RPMI7951 (cell line): ENCODE data around the gene FUT2. TPM values are rescaled to one million over a fixed set of nuclear protein-coding genes. Genes with fewer than 3 reads are reported as not detected.

Experiments used
- DNase-seq: peaks from one replicate; pipeline ENCODE4 v3.0.0-alpha.2; 2012; ENCODE audit warnings: low read depth
- total RNA-seq: library from RNA; depleted of rRNA; stranded (reverse); fragments of >200 nt; shearing (Covaris generic); gene quantifications from 2 replicates; pipeline ENCODE4 v1.2.3, GENCODE V29; 2014; rRNA removed

Gene FUT2
- total RNA-seq, 1 experiment from 2014 or later: not detected

GRCh38 chr19:48750351-48750750 is 54.6 kb downstream of the FUT2 start:
- DNase-seq: no peak

GRCh38 chr19:48750771-48751504 is 55.2 kb downstream of the FUT2 start:
- DNase-seq: no peak

GRCh38 chr19:48751845-48752495 is 56.2 kb downstream of the FUT2 start:
- DNase-seq: peak; percentile 30

- peak; percentile 65 for DNase-seq
Observed at GRCh38 chr19:48752496-48753365, 57.0 kb downstream of the FUT2 start, which contains the start of gene FUT1. Gene FUT1, minus strand, starts transcription at chr19:48752641. Its CDS starts 1,360 bp downstream, at chr19:48751281.

GRCh38 chr19:48755084-48755641 is 59.4 kb downstream of the FUT2 start, which contains the start of gene FGF21:
Gene FGF21, plus strand, starts transcription at chr19:48755524. Its CDS starts 713 bp downstream, at chr19:48756237.
- DNase-seq: no peak

Other genes with a start within 250 kb of the FUT2 start
- gene GRWD1, start 250.0 kb upstream of the FUT2 start, total RNA-seq: 28.2 and 38.0 TPM in 2 replicates
- 0.48 and 1.1 TPM in 2 replicates for gene KCNJ14, start 240.4 kb upstream of the FUT2 start, total RNA-seq
- 39.0 and 74.3 TPM in 2 replicates for gene CYTH2, start 226.6 kb upstream of the FUT2 start, total RNA-seq
- gene LMTK3, start 184.1 kb upstream of the FUT2 start, total RNA-seq: not detected in 2 replicates
- gene SULT2B1, start 143.8 kb upstream of the FUT2 start, total RNA-seq: 0.39 TPM in 1 of 2 replicates, not detected in the other
- gene SPACA4, start 89.2 kb upstream of the FUT2 start, total RNA-seq: not detected in 2 replicates
- gene FAM83E, start 80.9 kb upstream of the FUT2 start, total RNA-seq: 1.6 TPM in 1 of 2 replicates, not detected in the other
- gene RPL18, start 76.8 kb upstream of the FUT2 start, total RNA-seq: 2,104 and 2,291 TPM in 2 replicates
- 4.7 and 7.7 TPM in 2 replicates for gene SPHK2, start 76.5 kb upstream of the FUT2 start, total RNA-seq
- 16.6 and 17.2 TPM in 2 replicates for gene DBP, start 58.6 kb upstream of the FUT2 start, total RNA-seq
- gene CA11, start 49.8 kb upstream of the FUT2 start, total RNA-seq: 2.1 and 3.8 TPM in 2 replicates
- 0.39 TPM in 1 of 2 replicates, not detected in the other for gene NTN5, start 23.0 kb upstream of the FUT2 start, total RNA-seq
- 0.24 and 0.39 TPM in 2 replicates for gene MAMSTR, start 23.8 kb downstream of the FUT2 start, total RNA-seq
- 1.9 and 2.3 TPM in 2 replicates for gene RASIP1, start 44.6 kb downstream of the FUT2 start, total RNA-seq
- gene IZUMO1, start 50.9 kb downstream of the FUT2 start, total RNA-seq: 0.12 TPM in 1 of 2 replicates, not detected in the other
- gene FUT1, start 56.7 kb downstream of the FUT2 start, total RNA-seq: 0.60 and 0.78 TPM in 2 replicates
- gene FGF21, start 59.6 kb downstream of the FUT2 start, total RNA-seq: not detected in 2 replicates
- 61.9 and 63.8 TPM in 2 replicates for gene BCAT2, start 115.1 kb downstream of the FUT2 start, total RNA-seq
- gene HSD17B14, start 140.5 kb downstream of the FUT2 start, total RNA-seq: 0.84 and 3.0 TPM in 2 replicates
- 1.8 and 4.4 TPM in 2 replicates for gene PLEKHA4, start 172.6 kb downstream of the FUT2 start, total RNA-seq
- gene PPP1R15A, start 176.4 kb downstream of the FUT2 start, total RNA-seq: 25.7 and 27.3 TPM in 2 replicates
- not detected in 2 replicates for gene TULP2, start 202.8 kb downstream of the FUT2 start, total RNA-seq
- 203 and 249 TPM in 2 replicates for gene NUCB1, start 204.3 kb downstream of the FUT2 start, total RNA-seq
- gene DHDH, start 237.7 kb downstream of the FUT2 start, total RNA-seq: not detected in 2 replicates